NCI-H510A treated with DMSO at 0.1 percent for 48 hours (cell line): ENCODE data around the gene MEGF6.

Experiments
- DNase-seq: peaks from one replicate; lab custom pipeline; 2025; lab: John Stamatoyannopoulos, UW

The MEGF6 gene

DNA sequence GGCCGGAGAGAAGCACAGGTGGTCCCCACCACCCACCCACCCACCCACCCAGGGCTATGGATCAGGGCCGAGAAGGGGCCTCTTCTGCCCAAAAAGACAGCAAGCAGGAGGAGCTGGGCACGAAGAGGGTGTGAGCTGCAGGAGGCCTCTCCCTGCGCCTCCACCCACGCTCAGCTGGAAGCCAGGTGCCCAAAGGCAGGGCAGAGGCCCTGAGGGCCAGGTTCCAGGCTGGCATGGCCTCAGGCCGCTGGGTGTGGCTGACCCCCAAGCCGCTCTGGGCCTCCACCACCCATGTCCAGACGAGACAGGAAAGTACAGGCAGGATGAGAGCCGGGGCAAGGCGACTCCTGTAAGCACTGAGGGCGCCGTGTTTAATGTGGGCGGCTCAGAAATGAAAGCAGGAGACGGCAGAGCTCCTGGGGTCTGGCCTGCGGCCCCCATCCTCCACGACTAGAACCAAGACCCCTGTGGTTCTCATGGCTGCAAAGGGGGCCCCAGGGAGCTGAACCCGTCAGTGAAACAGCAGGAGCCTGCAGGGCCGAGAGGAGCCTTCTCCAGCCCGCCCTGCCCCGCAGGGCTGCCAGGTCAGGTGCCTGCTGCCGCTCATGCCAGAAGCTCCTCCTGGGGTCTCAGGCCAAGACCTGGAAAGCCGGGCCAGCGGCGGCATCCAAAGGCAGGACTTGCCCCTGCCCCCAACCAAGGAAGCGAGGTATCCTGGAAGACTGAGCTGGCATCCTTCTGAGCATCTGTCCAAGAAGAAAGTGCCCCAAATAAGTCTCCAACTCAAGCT lies 56.0 kb downstream of the MEGF6 start:
- no peak for DNase-seq

DNA sequence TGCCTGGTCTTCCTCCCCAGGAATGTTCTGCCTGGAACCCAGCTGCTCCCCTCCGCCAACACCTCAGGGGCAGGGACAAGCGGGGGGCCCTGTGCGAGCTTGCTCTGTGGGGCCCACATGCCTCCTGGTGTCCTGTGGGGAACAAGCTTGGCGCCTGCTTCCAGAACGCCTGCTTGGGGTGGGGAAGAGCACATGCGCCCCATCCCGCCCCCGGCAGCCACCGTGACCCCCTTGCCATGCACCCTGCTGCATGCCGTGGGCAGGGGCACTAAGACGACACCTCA lies 57.4 kb downstream of the MEGF6 start:
- no peak for DNase-seq

DNA sequence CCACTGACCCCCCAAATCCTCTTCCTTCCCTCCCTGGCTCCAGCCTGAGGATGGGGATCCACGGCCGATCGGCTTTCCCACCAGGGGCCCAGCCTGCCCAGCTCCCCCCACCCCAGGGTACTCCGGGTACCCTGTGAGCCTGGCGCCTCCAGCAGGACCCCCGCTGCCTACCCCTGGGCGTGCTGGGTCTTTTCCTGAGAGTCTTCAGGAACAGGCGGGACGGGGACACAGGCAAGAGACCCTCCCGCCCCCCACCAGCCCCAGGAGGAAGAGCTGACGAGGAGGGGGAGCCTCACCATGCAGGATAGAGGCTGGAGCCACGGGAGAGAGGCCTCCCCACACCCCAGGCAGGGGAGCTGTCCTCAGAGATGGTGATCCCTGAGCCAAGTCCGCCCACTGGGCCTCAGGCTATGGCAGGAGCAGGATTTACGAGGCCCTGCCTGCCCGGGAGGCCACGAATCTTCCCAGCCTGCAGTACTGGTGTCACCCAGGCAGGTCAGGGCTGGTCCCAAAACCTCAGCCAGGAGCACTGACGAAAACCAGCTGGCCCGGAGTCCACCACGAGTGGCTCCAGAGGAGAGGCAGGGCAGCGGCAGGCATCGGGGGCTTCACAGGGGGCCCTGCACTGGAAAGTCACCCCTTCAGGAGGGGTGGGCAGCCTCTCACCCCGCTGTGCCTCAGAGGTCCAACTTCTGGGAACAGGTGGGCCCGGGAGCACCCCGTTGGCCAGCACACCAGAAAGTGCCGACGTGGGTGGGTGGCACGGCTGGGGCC lies 58.0 kb downstream of the MEGF6 start:
- DNase-seq, result no peak

DNA sequence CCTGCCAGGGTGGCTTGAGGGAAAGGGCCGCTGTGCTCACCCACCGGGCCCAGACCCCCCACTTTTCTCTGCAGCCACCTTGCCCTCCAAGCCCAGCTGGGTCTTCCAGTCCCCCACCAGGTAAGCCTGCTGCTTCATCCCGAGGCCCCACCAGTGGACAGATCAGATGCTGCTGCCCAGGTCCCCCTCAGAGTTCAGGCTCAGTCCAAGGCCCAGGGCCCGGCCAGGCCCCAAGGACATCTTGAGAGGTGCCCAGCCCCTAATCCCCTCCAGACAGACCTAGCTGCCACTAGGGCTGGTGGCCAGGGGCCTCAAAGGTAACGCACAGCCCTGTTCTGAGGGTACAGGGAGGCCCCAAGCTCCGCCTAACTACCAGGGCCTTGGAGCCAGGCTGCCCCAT lies 58.6 kb downstream of the MEGF6 start:
- DNase-seq, result no peak

DNA sequence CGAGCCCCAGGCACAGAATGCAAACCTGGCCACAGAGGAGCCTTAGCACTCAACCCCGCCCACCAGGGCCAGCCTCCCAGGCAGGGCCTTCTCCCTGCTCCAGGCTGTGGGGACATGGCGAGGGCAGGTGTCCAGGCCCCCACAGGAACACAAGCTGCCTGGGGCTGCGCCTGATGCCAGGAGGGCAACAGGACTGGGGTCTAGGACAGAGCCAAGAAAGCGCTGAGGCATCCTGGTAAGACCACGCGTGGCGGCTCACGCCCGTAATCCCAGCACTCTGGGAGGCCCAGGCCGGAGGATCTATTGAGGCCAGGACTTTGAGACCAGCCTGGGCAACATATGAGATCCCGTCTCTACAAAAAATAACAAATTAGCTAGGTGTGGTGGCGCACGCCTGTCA lies 59.1 kb downstream of the MEGF6 start:
- DNase-seq, result no peak

DNA sequence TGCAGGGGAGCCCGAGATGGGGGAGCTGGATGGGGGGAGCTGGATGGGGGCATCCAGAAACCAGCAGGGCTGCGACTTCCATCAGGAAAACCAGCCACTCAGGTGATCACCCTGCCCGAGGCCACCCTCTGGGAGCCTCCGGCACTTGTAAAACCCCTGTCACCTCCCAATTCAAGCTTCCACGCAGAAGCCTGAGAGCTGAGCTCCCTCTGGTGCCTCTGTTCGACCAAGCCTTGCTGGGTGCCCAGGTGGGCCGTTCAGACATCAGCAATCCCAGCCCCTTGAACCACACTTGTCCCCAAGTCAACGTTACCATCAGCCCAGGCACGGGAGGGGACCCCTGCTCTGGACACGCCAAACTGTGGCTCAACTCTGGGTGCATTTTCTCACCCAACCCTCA lies 59.6 kb downstream of the MEGF6 start:
- no peak for DNase-seq

DNA sequence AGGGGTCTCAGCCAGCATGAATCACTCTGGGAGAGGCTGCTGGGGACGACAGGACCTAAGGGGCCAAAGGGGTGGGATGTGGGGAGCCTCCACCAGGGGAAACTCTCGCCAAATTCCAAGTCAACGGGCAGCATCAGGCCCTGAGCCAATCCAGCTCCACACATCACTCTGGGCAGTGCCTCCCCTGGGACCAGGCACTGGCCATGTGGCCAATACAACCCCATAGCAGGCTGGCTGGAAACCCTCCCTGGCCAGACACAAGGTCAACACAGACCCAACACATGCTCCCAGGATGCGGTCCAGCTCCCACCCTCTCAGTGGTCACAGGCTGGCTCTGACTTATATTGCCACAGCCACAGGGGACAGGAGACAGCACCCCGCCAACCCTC lies 60.0 kb downstream of the MEGF6 start:
- no peak for DNase-seq

DNA sequence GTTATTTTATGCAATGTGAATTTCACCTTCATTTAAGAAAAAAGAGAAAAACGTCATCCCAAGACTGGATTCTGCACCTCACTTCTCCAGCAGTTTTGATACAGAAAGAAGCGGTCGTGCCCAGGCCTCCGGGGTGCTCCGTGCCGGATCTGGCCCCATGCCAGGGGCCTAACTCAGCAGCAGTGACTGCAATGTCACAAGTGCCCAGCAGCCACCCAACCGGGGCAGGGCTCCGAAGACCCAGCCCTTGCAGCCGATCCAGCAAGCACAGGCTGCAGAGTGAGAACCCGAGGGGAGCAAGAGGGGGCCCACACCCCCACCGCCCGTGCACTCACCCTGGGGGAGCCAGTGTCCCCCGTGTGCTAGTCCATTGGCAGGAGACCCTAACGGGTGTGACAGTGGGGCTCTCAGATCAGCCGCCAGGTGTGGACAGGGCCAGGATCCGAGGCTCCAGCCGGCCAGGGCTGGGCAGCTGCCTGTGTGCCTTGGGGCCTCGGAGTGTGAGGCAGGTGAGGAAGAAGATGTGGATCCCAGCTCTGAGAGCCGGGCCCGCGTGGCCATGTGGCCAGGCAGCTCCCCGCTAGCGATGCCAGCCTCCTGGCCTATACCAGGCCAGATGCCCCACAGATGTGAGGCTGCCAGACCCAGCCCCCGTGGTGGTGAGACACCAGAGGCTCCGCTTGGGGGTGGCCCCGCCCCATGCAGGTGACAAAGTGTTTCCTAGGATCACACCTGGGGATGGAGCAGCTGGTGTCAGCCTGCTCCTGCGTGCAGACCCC lies 60.6 kb downstream of the MEGF6 start:
- peak; percentile 3 for DNase-seq

DNA sequence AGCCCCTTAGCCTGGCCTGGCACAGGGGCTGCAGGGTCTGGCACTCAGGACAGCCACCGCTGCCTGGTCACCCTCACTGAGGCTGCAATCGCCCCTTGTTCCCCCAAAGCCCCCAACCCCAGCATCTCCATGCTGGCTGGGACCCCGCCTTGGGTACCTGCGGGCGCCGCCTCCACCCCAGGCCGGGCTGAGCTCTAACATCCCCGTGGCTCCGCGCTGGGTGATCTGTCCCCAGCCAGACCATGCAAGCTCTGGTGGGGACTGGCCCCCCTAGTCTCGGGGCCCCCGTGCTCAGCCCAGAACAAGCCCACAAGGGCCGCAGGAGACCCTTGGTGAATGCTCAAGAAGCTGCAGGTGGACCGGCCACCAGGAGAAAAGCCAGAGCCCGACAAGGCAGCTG lies 62.4 kb downstream of the MEGF6 start:
- no peak for DNase-seq

DNA sequence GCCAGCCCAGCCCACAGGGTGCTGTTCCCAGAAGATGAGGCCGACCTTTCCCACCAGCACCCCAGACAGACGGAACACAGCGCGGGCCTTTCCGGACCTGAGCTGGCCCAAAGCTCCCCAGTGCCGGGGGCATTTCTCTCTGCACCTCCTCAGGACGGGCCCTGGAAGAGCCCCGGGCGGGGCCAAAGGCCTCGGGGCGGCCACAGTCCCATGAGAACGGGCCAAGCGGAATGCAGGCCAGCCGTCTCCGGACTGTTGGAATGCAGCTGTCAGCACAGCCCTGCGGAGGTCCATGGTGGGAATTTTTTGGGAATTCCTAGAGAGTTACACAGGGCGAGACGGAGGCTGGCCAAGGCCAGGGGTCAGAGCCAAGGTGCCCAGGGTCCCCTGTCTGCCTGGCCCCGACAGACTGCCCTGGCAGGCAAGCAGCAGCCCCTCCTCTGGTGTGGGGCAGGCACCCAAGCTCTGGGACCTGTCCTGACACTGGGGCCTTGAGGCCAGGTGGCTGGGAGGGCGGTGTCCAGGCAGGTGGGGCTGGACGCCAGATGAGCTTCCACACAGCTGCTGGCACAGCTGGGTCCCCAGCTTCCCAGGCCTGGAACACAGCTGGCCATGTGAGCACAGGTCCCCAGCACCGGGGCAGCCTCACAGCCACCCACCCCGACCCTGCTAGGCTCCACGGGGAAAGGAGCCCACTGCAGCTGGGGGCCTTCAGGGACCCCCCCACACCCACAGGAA lies 63.0 kb downstream of the MEGF6 start:
- DNase-seq, result no peak

DNA sequence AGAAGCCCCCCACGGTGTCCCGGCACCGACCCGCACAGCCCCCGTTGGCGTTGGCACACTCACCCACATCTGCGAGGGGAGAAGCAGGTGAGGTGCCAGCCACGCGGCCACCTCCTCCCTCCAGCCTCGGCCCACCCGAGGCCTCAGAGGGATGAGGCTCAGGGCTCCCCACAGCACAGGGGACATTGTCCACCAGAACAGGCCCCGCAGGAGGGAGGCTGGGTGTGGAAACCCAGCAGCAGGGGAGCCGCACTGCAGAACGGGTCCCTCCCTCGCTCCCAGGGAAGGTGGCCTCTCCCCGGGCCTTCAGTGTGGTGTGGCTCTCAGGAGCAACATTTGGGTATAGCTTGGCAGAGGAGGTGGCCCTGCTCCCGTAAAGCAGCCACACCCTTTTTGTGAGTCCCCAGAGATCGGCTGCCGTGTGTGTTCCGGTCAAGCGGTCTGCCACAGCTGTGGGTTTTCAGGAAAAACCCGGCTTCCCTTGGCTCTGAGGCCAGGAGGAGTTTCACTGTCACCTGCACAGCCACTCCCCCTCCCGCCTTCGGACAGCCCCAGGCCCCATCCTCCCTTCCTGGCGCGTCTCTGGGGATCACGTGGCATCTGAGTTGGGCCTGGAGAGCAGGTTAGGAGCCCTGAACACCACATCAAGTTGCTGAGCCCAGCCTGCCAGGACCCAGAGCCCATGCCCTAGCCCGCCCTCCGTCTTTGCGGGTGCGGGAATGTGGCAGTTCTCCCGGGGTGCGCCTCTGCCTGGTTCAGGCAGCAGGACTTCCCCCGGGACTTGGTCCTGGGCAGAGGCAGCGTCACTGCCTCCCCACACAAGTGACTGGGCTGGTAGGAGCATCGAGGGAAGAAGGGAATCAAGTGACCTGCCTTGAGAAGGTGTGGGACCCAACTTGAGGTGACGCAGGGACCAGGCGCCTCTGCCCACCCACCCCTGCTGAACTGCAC lies 64.0 kb downstream of the MEGF6 start:
- DNase-seq, result peak; percentile 17

DNA sequence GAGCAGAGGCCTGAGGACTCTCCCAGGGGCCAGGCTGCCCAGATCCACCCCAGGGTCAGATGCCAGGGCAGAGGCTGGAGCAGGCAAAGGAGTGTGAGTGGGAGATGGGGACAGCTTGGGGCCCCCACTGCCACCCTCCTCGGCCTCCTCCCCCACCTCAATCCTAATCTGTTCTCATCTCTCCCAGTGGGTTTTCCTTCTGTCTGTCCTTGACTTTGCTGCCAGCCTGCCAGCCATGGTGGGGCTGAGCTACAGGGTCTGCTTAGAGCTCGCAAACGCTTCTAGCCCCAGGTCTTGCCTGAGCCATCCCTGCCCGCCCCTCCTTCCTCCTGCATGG lies 65.3 kb downstream of the MEGF6 start:
- DNase-seq, result no peak

DNA sequence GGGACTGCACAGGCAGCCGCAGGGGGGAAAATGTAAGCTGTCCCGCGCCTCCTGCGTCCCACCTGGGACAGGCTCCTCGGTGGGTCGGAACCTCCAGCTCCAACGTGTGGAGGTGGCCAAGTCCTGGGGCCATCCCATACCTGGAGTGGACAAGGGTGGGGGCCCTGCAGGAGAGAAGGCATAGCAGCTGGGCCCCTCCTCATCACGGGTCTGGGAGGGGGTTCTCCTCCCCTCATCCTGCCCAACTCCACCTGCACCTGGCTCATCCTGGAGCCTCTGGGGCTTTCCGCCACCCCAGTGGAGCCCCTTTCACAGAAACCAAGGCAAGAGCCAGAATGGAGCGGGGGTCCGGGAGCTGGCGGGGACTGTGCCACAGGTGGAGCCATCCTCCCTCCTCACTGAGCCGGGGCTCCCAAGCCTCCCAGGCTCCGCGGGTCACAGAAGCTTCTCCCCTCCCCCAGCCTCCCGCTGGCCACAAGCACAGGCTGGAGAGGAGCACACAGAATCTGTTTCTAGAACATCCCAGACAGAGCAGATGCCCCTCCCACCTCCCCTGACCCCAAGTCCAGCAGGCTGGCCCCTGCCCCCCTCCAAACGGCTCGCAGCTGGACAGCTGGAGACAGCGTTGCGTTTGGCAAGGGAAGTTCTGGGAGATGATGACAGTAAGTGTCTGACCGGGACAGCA lies 65.8 kb downstream of the MEGF6 start:
- DNase-seq, result no peak

DNA sequence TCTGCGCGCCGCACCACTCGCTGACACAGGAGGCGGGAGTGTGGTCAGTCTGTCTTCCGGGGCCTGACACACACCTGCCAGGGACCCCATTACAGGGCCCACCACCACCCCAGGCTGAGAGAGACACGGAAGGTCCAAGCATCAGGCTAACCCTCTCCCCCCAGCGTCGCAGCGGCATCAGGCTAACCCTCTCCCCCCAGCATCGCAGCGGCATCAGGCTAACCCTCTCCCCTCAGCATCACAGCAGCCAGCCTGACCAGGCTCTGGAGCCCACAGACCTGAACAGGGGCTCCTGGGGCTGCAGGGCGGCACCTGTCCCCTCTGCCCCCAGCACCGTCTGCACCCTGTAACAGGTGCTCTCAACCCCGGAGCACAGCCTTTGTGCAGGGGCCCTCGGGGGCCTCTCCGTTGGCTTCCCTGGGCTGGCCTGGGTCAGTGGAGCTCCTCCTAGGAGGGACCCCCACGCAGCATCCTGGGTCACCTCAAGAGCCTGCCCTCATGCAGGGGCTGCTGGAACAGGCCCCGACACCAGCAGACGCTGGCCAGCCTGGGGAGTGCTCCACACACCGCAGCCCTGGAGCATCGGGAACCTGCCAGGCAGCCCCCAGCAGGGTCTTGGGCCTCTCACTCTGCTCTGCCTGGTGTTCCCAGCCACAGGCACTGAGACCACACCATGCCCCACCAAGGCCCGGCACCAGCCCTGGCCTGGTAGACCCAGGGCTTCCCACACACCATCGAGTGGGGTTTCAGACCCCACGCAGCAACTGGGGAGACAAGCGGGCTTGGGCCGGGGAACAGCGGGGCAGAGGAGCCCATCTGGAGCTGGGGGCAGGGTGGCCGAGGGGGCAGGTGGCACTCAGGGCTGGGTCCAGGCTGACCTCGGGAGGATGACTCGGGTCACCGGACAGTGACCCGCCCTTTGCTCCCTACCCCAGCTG lies 67.0 kb downstream of the MEGF6 start:
- no peak for DNase-seq

DNA sequence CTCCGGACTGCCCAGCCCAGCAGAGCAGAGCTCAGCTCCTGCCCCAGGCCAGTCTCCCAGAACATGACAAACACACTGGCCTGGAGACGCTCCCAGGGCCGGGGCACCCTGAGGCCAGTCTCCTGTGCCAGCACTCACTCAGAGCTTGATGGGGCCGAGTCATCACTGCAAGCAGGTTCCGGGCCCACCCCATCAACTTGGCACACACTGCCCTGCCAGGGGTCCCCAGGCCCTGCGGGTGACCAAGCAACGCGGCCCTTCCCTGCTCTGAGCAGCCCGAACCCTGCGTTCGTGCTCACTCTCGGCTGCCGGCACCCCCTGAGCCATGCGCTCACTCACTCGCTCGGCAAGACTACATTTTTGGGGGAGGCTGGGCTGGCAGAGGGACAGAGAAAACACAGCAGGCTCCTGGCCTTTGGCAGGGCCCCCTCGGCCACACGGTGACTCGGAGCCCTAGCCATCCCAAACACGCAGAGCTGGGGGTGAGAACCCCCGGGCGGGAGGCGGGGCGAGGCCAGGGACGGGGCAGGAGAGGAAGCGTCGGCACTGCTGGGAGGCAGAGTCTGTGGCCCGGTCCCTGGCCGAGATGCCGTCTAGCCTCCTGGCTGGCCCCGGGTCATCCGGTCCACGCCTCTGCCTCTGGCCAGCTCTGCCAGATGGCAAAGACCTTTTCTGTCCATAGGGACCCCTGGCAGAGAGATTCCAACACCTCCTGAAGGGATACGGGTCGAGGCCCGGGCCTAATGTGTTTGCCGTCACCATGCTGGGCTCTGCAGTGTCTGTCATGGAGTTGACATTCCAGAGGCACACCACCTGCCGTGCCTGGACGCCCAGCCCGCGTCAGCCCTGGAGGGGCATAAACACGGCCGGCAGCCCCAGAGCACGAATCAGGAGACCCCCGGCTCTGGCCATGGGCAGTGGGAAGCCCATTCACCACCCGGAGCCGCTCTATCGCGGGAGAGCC lies 68.0 kb downstream of the MEGF6 start:
- no peak for DNase-seq

DNA sequence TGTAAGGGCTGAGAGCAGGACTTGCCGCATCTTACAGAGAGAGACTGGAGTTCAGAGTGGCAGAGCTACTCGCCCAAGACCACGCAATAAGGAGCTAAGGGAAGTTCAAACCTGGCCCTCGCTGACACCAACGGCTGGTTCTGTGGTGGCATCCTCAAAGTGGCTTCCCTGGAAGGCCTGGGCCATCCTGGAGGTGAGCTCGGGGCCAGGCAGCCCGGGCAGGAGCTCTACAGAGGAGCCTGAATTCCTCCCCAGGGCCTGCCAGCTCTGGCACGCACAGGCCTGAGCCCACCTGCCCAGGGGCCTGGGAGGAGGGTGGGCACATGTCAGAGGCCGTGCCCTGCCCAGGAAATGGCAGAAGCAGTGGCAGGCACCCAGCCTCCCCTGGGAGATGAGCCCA lies 68.6 kb downstream of the MEGF6 start:
- no peak for DNase-seq

DNA sequence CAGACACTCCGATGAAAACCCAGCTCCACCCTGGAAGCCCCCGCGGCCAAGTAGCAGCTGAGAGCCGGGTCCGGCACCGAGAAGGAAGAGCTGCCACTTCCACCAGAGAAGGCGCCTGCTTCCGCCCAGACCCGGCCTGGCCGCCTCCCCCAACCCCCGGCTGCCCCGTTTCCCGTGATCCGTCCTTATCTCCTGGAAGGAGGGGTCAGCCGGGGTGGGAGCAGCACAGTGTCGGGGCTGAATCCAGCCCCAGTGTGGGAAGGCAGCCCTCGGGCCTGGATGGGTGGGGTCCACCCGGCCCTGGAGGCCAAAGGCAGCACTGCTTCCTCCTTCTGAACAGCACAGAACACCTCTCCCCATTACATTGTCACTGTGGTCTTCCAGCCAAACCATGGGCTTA lies 69.4 kb downstream of the MEGF6 start:
- DNase-seq, result no peak

DNA sequence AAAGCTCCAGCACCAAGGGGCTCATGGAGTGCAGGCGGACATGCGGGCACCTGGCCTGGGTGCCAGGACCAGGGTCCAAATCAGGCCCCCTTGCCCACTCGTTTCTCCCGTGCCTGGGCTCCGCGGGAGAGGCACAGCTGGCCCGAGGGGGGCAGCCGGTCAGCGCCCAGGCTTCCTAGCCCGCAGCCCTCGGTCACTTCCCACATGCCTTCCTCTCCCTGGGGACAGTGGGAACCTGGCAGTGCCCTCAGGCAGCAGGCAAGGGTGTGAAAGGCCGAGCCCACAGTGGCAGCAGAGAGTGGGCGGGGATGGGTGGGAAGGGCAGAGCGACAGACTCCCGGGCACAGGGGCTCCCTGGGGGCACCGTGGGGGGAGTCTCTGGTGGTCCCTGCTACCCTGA lies 69.8 kb downstream of the MEGF6 start:
- DNase-seq, result no peak
